GM12801 (cell line): ENCODE measurements around the gene NCOA5.

Source experiments
- CTCF ChIP-seq: IDR thresholded peaks from one replicate; pipeline ENCODE4 v1.5.1; 2011; ENCODE audit warnings: control low read depth; ENCODE audit not compliant: insufficient read length; ENCODE audit errors: extremely low read depth

NCOA5 gene

GRCh38 chr20:46023999-46024398, 65.8 kb downstream of the NCOA5 start:
- TF ChIP-seq CTCF, result no peak

- no peak for TF ChIP-seq CTCF
Observed at GRCh38 chr20:46023148-46023484, 66.6 kb downstream of the NCOA5 start.

GRCh38 chr20:46022411-46023147, 67.2 kb downstream of the NCOA5 start:
- TF ChIP-seq CTCF, result no peak

GRCh38 chr20:46021361-46022359, 68.1 kb downstream of the NCOA5 start:
- TF ChIP-seq CTCF, result no peak

GRCh38 chr20:46020555-46020954, 69.2 kb downstream of the NCOA5 start:
- no peak for TF ChIP-seq CTCF

GRCh38 chr20:46018611-46019010, 71.2 kb downstream of the NCOA5 start:
- no peak for TF ChIP-seq CTCF

- TF ChIP-seq CTCF, result no peak
Observed at GRCh38 chr20:46018112-46018511, 71.7 kb downstream of the NCOA5 start.
